ENCODE data around the gene NUTM2E.
"Not testable (repeated sequence)": the region's sequence is repeated elsewhere in the genome, so short reads cannot be mapped to it uniquely, and the experiment has no call there.

Gene NUTM2E, protein sequence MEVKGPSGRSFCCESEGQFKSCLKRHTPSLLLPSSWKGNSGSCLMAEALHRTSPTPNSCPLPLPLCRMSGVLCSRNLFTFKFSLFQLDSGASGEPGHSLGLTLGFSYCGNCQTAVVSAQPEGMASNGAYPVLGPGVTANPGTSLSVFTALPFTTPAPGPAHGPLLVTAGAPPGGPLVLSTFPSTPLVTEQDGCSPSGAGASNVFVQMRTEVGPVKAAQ (N-terminal part only)

DNA sequence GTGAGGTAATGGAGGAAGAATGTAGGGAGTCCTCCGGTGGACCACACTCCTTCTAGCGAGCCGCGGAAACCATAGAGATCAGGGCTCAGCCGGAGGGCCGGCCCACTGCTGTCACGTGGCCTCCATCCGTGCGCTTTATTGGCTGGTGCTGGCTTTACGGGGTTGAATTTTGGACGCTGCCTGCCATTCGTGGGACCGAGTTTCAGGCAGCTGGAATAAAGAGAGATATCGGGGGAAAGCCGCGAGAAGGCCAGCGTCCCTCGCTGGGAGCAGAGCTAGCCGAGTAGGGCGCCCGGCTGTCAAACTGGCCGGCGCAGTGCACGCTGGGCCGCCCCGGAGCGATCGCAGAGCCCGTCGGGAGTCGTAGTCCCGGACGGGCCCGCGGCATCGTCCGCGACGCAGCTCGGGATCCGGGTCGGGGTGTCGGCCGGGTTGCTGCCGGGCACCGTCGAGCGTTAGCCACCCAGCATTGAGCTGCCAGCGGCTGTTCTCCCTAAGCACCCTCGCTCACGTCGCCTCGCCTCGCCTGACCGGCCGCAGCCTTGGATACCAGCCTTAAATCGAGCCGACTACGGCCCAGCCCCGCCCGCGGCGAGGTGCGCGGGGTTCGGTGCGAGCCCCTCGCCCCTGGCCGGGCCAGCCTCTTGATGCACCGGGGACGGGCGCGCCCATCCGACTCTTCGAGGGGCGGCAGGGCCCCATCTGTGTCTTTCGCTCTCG lies at the start of gene NUTM2E:
Gene NUTM2E, plus strand, starts transcription at position 244 of the 720 bp plus-strand sequence. CDS start 15,002 bp downstream, outside the sequence.
- H3K4me3 ChIP-seq (ENCODE audit: low read depth, low read length), result peak within 1 kb of the TSS; percentile 59

DNA sequence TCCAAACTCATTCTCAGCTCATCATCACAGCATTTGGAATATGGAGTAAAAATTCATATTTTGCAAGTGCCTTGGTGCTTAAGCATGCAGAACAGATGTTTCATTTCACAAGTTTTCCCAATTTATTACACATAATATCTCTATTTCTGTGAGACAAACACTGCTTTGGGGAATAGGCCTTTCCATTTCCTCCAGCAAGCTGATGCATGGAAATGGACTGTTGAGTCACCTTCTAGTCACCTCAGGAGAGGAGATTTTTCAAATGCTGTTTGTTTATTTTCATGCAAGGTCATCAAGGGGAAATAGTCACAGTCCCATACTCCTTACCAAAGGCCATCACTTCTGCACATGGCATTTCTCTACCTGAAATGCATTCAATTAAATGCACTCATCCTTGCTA lies 48.5 kb upstream of the NUTM2E start:
- not testable (repeated sequence) for H3K4me3 ChIP-seq (ENCODE audit: low read depth, low read length)

DNA sequence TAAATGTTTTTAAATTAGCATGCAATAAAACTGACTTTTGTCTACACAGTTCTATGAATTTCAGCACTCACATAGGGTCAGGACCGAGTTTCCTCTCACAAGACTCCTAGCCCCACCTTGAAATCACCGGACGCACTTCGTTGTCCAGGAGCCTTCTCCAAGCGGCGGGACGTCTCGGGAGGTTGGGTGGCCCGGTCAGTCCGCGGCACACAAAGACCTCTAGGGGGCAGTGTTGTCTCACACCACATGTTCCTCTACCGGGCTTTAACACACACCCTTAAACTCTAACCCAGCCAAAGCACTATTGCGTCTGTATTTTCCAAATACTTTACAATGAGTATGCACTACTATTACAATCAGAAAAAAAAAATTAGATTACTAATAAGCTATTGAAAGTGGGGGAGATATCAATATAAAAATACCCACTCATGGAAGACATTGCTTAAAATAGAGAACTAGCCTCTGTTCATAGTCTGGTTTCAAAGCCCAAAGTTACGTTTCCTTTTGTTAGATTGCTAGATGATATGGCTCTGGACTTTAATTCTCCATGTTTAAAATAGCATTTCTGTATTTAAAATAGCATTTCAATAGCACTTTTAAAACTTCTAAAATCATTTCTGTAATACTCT lies 47.1 kb upstream of the NUTM2E start:
- not testable (repeated sequence) for H3K4me3 ChIP-seq (ENCODE audit: low read depth, low read length)
- TF ChIP-seq, protein P1, sequence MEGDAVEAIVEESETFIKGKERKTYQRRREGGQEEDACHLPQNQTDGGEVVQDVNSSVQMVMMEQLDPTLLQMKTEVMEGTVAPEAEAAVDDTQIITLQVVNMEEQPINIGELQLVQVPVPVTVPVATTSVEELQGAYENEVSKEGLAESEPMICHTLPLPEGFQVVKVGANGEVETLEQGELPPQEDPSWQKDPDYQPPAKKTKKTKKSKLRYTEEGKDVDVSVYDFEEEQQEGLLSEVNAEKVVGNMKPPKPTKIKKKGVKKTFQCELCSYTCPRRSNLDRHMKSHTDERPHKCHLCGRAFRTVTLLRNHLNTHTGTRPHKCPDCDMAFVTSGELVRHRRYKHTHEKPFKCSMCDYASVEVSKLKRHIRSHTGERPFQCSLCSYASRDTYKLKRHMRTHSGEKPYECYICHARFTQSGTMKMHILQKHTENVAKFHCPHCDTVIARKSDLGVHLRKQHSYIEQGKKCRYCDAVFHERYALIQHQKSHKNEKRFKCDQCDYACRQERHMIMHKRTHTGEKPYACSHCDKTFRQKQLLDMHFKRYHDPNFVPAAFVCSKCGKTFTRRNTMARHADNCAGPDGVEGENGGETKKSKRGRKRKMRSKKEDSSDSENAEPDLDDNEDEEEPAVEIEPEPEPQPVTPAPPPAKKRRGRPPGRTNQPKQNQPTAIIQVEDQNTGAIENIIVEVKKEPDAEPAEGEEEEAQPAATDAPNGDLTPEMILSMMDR (IDR thresholded peaks at IDR 0.05; ENCODE audit: borderline replicate concordance, insufficient read depth, low read depth, low read length), result peak; percentile 54; the same call in 1 of the 2 replicates

DNA sequence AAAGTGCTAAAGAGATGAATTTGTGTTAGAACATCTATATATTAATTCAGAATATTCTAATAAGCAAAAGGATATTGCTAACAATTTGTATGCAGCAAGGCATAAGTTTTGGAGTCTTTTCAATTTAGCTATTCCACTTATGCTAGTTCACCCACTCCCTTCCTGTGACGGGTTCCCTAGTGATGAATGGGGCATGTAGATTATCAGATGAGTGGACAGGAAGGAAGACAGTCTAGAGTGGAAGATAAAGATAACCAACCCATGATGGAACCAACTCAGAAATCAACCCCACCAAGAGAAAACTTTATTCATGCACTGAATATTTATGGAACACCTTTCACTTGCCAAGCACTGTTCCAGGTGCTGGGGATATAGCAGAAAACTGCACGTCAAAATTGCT lies 46.5 kb upstream of the NUTM2E start:
- H3K4me3 ChIP-seq (ENCODE audit: low read depth, low read length), result not testable (repeated sequence)

DNA sequence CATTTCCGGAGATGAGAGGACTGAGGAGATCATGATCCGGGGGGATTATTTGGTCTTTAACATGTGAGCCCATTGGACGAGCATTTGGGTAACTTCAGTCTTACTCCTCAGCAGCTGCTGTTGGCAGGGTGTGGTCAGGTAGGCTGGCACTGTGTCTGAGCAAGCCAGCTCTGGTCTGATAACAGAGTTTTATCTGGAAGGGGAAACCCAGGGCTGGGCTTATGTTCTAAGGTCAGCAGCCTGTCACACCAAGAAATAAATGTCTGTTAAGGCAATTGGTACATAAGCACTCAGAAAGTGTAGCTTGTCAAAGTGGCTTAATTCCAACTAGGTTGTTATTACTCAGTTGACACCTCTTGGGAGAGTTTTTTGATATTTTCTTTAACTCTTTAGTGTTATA lies 45.0 kb upstream of the NUTM2E start:
- H3K4me3 ChIP-seq (ENCODE audit: low read depth, low read length), result not testable (repeated sequence)

DNA sequence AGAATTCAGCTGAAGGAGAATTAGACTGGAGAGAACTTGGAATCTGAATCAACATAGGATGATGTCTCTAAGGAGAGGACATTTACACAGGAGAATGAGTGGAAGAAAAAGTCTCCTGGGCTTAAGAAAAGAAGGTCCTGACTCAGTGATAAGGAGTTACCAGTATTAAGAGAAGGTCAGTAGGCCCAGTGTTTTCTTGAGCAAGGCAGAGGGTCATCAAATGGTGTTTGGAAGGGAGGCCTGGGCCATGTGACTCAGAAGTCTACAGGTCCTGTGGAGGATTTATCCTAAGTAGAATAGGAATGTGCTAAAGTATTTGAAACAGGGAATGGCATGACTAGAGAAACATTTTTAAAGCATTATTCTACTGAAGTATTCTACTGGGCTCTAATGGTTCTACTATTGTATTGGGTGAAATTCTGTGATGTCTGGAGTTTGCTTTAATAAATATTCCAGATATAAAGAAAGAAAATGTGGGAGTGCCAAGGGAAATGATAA lies 39.0 kb upstream of the NUTM2E start:
- not testable (repeated sequence) for H3K4me3 ChIP-seq (ENCODE audit: low read depth, low read length)

DNA sequence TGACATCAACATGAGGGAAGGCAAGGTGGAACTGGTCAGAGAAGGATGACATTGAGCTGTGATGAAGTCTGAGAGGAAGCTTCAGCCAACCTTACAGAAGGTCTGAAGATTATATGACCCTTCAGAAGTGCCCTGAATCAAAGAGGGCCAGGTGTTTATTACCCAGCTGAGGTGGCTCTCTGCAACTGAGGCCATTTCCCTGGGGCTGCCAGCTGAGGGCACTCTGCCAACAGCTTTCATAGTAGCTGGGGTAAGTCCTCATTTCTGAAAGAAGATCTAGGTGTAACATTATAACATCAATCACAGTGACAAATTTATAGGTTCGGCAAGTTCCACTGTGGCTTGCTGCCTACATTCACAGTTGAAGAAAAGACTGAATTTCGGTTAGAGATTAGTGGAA lies 37.2 kb upstream of the NUTM2E start:
- H3K4me3 ChIP-seq (ENCODE audit: low read depth, low read length), result not testable (repeated sequence)

DNA sequence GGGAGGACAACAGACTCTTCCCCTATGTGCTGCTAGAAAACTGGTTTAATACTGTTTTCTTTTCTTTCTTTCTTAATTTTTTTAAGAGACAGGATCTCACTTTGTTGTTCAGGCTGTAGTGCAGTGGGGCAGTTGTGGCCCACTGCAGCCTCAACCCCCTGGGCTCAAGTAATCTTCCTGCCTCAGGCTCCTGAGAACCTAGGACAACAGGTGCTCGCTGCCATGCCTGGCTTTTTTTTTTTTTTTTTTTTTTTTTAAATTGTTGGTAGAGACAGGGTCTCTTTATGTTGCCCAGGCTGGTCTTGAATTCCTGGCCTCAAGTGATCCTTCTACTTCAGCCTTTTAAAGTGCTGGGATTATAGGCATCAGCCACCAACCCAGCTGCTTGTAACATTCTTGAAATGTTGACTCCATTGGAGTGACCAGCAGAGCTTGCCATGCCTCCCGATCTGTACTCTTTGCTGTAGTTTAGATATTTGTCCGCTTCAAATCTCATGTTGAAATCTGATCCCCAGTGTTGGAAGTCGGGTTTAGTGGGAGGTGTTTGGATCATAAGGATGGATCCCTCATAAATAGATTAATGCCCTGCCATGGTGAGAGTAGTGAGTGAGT lies 34.5 kb upstream of the NUTM2E start:
- H3K4me3 ChIP-seq (ENCODE audit: low read depth, low read length), result not testable (repeated sequence)

DNA sequence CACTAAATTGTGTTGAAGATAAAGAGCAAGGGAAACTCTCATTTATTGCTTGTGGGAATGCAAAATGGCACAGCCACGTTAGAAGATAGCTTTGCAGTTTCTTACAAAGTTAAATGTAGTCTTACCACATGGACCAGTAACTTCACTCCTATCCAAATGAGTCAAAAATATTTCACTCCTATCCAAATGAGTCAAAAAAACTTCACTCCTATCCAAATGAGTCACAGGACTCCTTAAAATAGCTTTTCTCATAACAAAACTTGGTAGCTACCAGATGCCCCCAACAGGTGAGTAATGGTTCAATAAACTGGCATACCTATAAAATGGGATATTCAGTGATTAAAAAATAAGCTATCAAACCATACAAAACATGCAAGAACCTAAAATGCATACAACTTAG lies 27.2 kb upstream of the NUTM2E start:
- not testable (repeated sequence) for H3K4me3 ChIP-seq (ENCODE audit: low read depth, low read length)

DNA sequence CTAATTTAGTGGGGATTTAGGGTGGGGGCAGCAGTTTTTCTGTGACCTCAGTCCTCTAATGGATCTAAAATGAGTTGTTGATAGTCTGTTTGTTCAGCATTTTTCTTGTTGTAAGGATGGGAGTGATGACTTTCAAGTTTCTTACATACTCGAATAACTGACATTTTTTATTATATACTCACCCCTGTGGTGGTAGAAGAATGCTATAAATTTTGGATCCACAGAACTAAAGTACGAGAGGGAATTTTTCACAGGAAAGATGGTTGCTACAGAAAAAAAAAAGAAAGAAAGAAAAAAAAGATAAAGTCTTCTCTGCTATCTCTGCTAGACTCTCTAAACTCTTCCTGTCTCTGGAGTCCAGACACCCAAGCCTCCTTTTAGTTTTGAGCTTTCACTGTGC lies 20.7 kb upstream of the NUTM2E start:
- H3K4me3 ChIP-seq (ENCODE audit: low read depth, low read length), result not testable (repeated sequence)

DNA sequence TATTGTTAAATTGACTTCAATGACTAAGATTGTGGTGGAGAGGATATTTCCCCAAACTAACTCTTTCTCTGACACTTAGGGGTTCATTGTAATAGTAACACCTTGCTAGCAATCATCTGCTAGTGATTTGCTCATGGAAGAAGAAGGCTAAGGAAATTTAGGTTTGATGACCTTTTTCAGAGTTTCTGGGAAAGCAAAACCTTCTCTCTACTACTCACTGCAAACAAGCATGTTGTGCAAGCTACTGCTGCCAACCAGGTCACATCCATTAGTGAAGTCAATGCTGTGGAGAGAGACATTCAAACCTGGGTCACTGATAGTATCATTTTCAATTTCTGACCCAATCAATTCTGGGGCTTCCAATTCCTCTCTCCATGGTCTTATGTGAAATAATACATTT lies 14.6 kb upstream of the NUTM2E start:
- not testable (repeated sequence) for H3K4me3 ChIP-seq (ENCODE audit: low read depth, low read length)

DNA sequence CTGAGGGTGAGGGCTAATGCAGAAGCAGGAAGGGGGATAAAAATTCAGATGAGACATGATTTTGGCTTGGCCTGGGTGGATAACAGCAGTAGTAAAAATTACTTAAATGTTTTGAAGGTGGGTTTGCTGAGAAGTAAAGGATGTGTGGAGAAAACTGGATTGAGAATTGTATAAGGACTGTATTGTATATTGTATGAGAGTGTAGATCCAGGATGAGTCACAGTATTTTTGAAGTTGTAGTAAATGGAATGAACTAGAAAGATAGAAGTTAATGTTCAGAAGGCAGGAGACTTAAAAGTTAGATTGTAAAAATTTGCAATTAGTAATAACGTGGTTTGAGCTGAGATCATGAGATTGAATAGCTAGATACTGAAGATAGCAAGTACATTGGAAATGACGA lies 10.2 kb upstream of the NUTM2E start:
- H3K4me3 ChIP-seq (ENCODE audit: low read depth, low read length), result not testable (repeated sequence)

DNA sequence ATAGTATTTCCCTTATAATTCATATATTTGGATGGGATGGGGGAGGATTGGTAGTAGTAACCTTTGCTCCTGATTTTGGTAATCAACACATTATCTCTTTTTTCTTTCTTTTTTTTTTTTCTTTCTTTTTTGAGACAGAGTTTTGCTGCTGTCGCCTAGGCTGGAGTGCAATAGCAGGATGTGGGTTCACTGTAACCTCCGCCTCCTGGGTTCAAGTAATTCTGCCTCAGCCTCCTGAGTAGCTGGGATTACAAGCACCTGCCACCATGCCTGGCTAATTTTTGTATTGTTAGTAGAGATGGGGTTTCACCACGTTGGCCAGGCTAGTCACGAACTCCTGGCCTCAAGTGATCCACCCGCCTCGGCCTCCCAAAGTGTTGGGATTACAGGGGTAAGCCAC lies 3.2 kb upstream of the NUTM2E start:
- H3K4me3 ChIP-seq (ENCODE audit: low read depth, low read length), result not testable (repeated sequence)

DNA sequence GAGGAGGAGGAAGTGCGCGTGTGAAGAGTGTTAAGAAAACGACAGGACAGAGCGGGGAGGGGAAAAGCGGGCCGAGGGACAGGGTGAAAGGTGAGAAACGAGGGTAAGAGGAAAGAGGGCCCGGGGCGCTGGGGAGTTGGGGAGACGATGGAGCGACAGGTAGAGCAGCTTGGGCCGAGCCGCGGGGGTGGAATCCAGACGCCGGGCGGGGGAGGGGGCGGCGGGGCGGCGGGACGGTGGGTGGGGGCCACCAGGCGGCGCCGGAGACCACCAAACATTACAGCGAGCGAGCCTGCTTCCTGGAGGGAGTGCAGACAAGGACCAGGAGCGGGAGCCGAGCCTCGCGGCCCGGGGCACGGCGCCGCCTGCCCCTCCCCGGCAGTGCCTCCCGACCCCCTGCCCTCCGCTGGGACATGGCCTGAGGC lies 940 bp upstream of the NUTM2E start:
- peak overlapping the region; percentile 47 for H3K4me3 ChIP-seq (ENCODE audit: low read depth, low read length)

DNA sequence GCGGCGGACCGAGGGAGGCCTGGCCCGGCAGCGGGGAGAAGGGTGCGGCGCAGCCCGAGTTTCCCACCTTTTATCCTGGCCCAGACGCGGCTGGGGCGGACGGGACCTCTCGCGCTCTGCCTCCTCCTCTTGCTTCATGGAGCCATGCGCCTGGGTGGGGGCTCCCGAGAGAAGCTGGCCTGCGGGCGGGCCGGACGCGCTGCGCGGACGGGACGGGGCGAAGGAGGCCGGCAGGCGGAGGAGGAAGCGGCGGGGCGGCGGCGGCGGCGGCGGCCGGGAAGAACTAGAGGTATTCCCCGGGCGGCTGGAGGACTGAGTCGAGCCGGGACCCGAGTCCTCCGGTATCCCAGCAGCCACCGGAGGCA lies 426 bp upstream of the NUTM2E start:
- peak overlapping the region; percentile 59 for H3K4me3 ChIP-seq (ENCODE audit: low read depth, low read length)

DNA sequence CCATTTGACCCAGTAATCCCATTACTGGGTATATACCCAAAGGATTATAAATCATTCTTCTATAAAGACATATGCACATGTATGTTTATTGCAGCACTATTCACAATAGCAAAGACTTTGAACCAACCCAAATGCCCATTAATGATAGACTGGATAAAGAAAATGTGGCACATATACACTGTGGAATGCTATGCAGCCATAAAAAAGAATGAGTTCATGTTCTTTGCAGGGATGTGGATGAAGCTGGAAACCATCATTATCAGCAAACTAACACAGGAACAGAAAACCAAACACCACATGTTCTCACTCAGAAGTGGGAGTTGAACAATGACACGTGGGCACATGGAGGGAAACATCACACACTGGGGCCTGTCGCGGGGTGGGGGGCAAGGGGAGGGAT lies 7.3 kb downstream of the NUTM2E start:
- H3K4me3 ChIP-seq (ENCODE audit: low read depth, low read length), result not testable (repeated sequence)

DNA sequence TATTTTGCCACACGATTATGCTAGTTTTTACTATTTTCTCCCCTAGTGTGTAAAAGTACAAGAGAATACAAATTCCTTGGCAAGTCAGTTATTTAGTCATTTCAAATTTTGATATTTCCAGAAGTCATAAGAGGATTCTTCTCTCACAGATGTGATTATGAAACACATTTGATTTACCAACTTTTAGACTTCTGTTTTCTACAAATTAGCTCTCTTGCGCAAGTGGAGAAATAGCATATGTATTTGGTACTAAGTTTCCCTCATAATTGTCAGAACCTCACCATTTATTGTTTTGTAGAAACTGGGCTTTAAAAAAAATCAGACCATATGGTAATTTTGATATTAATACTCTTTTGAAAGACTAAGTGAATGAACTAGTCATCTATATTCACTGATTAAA lies 9.4 kb downstream of the NUTM2E start:
- not testable (repeated sequence) for H3K4me3 ChIP-seq (ENCODE audit: low read depth, low read length)

DNA sequence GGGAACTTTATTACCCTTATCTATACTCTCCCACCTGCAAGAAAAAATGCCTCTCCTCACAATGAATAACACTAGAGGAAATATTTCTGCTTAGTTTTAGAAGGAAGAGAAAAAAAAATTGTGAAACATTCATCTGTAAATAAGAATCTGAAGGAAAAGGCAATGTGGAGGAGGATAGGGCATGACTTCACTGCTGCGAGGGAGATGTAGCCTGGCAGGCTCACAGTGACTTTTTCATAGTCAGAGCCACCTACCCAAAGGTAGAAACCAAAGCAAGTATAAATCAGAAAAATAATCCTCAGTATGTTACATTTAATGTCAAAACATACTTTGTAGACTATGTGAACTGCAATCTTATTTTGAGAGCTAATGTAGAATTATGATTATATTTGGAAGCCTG lies 10.4 kb downstream of the NUTM2E start:
- H3K4me3 ChIP-seq (ENCODE audit: low read depth, low read length), result not testable (repeated sequence)

DNA sequence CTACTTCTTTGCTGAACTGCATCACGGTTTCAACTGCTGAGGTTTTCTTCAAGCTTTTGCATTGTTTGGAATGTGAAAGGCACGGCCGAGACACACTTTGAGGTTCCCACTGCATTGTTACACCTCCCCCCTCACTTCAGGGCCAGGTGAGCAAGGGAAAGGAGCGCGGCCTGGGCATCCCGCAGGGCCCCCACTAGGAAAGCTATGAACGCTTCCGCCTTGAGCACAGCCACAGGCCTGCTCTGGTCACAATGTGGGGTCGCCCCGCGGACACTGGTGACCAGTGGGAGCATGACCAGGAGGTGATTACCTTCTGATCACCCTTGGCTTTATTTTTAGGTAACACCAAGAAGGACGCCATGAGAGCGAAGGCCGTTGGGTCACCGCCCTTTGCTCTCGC lies 11.9 kb downstream of the NUTM2E start:
- not testable (repeated sequence) for H3K4me3 ChIP-seq (ENCODE audit: low read depth, low read length)
